Left ventricle myocardium inferior (tissue), 1 donor: ENCODE measurements around the gene DNAI2. TPM values are rescaled to one million over a fixed set of nuclear protein-coding genes. Genes with fewer than 3 reads are reported as not detected.
"Not testable (repeated sequence)": the region's sequence is repeated elsewhere in the genome, so short reads cannot be mapped to it uniquely, and the experiment has no call there.

Source experiments
- DNase-seq: peaks from one replicate; pipeline ENCODE4 v3.0.0-alpha.2; 2020
- H3K27ac ChIP-seq: fragments of 200-600 bp; replicated peaks from 2 replicates; pipeline ENCODE4 v1.8.0; 2021
- H3K27me3 ChIP-seq: fragments of 200-600 bp; 2 replicates; pipeline ENCODE4 v1.8.0; 2021; ENCODE audit warnings: low read depth
- H3K36me3 ChIP-seq: fragments of 200-600 bp; 2 replicates; pipeline ENCODE4 v1.8.0; 2021
- H3K4me1 ChIP-seq: fragments of 200-600 bp; 2 replicates; pipeline ENCODE4 v1.8.0; 2021
- H3K4me3 ChIP-seq: fragments of 200-600 bp; 2 replicates; pipeline ENCODE4 v1.8.0; 2021; ENCODE audit warnings: mild to moderate bottlenecking, moderate library complexity
- H3K9me3 ChIP-seq: fragments of 200-600 bp; replicated peaks from 2 replicates; pipeline ENCODE4 v1.8.0; 2021
- CTCF ChIP-seq: fragments of 200-600 bp; IDR thresholded peaks from 2 replicates; pipeline ENCODE4 v1.8.0; 2021; ENCODE audit warnings: antibody characterized with exemption, mild to moderate bottlenecking, borderline replicate concordance
- intact Hi-C: fragments of 100-400 bp; cut with micrococcal nuclease; formaldehyde crosslinking; loops from one replicate; pipeline ENCODE4 v1.11.0; 2022
- total RNA-seq: library from RNA; stranded (reverse); fragmentation: NEBNext Ultra II Directional; extraction: Animal tissue kit (Norgen Biotek cat#: 25700); gene quantifications from one replicate; pipeline ENCODE4 v1.2.1, GENCODE V29; 2021
- donor health status: DM: no; HTN: yes; CAD: no; lungs with severe emphysema.

The DNAI2 gene
- total RNA-seq, 1 donor from 2014 or later = not detected

- H3K27me3 ChIP-seq = peaks cover 21% of the 10 kb centered on the region
- intact Hi-C loops = no loop called here
- peak; percentile 30 for DNase-seq
- no peaks in the 10 kb centered on the region for H3K36me3 ChIP-seq
- peak overlapping the region; percentile 86 for H3K27ac ChIP-seq
- H3K4me3 ChIP-seq = no peak overlapping the region
- TF ChIP-seq CTCF = no peak
- peaks cover 54% of the 10 kb centered on the region for H3K4me1 ChIP-seq
- H3K9me3 ChIP-seq = no peaks in the 10 kb centered on the region
Measured at GRCh38 chr17:74276541-74277009, 2.5 kb downstream of the DNAI2 start.

DNA sequence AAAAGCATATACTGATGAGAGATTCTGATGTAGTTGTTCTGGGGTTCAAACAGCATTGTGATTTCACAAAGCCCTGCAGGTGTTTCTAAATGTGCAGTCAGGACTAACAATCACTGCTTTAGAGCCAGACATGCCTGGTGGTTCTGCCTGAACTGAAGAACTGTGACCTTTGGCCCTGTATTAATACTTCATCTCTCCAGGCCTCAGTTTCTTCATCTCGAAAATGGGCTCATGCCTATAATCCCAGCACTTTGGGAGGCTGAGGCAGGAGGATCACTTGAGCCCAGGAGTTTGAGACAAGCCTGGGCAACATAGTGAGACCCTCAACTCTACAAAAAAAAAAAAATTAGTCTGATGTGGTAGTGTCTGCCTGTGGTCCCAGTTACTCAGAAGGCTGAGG is 3.9 kb downstream of the DNAI2 start:
- DNase-seq = no peak
- no peak overlapping the region for H3K4me3 ChIP-seq
- peaks cover 40% of the 10 kb centered on the region for H3K4me1 ChIP-seq
- TF ChIP-seq CTCF = no peak
- peaks cover 21% of the 10 kb centered on the region for H3K27me3 ChIP-seq
- no peaks in the 10 kb centered on the region for H3K9me3 ChIP-seq
- no peaks in the 10 kb centered on the region for H3K36me3 ChIP-seq
- H3K27ac ChIP-seq = no peak overlapping the region
- intact Hi-C loops = no loop called here

DNA sequence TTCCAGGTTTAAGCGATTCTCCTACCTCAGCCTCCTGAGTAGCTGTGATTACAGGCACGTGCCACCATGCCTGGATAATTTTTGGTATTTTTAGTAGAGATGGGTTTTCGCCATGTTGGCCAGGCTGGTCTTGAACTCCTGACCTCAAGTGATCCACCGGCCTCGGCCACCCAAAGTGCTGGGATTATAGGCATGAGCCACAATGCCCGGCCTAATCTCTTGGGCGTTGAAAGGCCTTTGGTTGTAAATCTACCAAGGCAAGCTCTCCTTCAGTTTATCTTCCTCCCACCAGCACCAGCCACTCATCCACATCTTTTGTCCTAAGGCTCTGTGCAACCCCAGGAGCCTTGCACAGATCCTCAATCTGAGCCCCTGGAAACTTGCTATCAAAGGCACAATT is 5.6 kb downstream of the DNAI2 start:
- H3K4me3 ChIP-seq, intact Hi-C loops, DNase-seq, H3K36me3 ChIP-seq, H3K27ac ChIP-seq, H3K27me3 ChIP-seq, H3K9me3 ChIP-seq: not testable (repeated sequence)
- H3K4me1 ChIP-seq = peaks cover 27% of the 10 kb centered on the region

DNA sequence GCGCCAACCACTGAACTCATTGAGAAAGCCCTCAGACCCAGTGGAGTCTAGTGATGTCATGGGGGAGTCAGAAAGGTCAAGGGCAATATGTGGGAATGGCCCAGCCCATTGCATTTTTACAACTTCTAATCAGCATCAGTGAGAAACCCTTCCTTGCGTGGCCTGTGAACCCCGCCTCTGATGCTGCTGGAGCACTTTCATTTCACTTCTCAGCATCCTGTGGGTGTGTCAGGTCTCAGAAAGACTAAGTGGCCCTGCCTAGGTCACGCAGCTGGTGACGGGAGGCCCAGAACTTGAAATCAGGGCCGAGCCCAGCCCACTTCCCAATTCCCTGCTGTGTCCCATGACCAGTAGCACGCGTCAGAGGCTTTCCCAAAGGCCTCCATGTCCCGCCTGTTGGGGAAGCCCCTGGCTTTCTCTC is 6.1 kb downstream of the DNAI2 start:
- H3K9me3 ChIP-seq = no peaks in the 10 kb centered on the region
- intact Hi-C loops = no loop called here
- peaks cover 4% of the 10 kb centered on the region for H3K27me3 ChIP-seq
- peaks cover 29% of the 10 kb centered on the region for H3K4me1 ChIP-seq
- no peak for TF ChIP-seq CTCF
- no peak overlapping the region for H3K4me3 ChIP-seq
- H3K27ac ChIP-seq = no peak overlapping the region
- no peaks in the 10 kb centered on the region for H3K36me3 ChIP-seq
- peak; percentile 42 for DNase-seq

- intact Hi-C loops = no loop called here
- H3K9me3 ChIP-seq = no peaks in the 10 kb centered on the region
- H3K36me3 ChIP-seq = no peaks in the 10 kb centered on the region
- no peaks in the 10 kb centered on the region for H3K27me3 ChIP-seq
- TF ChIP-seq CTCF = no peak
- peaks cover 15% of the 10 kb centered on the region for H3K4me1 ChIP-seq
- no peak overlapping the region for H3K27ac ChIP-seq
- H3K4me3 ChIP-seq = no peak overlapping the region
- no peak for DNase-seq
Measured at GRCh38 chr17:74281799-74282198, 7.8 kb downstream of the DNAI2 start.

GRCh38 chr17:74282274-74282586 is 8.2 kb downstream of the DNAI2 start:
- peaks cover 11% of the 10 kb centered on the region for H3K4me1 ChIP-seq
- H3K9me3 ChIP-seq, H3K27me3 ChIP-seq, DNase-seq, H3K36me3 ChIP-seq, H3K27ac ChIP-seq, intact Hi-C loops, H3K4me3 ChIP-seq: not testable (repeated sequence)
